Measurements from ENCODE around the gene VAPB. TPM values are rescaled to one million over a fixed set of nuclear protein-coding genes. Genes with fewer than 3 reads are reported as not detected.

The VAPB gene
- total and polyA plus RNA-seq, 2 of the 4 experiments (the other 2 are of a cell fraction) = 9.1 to 26.0 TPM

DNA sequence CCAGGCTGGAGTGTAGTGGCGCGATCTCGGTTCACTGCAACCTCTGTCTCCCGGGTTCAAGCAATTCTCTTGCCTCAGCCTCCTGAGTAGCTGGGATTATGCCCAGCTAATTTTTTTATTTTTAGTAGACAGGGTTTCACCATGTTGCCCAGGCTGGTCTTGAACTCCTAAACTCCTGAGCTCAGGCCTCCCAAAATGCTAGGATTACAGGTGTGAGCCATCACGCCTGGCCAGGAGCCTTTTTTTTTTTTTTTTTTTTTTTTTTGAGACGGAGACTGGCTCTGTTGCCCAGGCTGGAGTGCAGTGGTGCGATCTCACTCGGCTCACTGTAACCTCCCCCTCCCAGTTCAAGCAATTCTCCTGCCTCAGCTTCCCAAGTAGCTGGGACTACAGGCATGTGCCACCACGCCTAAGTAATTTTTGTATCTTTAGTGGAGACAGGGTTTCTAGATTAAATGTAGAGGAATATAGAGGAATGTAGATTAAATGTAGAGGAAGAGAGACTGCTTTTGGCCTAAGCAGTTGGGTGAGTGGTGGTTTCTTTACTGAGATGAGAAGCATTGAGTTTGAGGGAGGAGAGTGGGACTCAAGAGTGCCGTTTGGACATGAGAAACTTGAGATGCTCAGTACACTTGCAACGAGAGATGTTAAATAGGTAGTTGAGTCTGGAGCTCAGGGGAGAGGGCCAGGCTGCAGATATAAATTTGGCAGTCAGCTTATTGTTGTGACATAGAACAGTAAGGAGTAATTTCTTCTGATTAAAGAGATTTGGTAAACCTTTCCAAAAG, 16.7 kb downstream of the VAPB start:
- Histone ChIP-seq H4K5ac (ENCODE audit: low read depth, low read length) (no peak overlapping the region), H3K9ac (ENCODE audit: low read depth, low read length) (no peak overlapping the region), H3K27ac (ENCODE audit: insufficient read depth, low read length) (no peak overlapping the region), H3K9me1 (ENCODE audit: insufficient read depth, low read length) (peaks cover 23% of the 10 kb centered on the region), H3K23ac (ENCODE audit: low read depth, low read length) (no peak overlapping the region), H2BK15ac (ENCODE audit: low read depth, low read length) (no peak overlapping the region), H4K91ac (ENCODE audit: insufficient read depth, low read depth, low read length) (no peak overlapping the region), H3K9me3 (ENCODE audit: control insufficient read depth, insufficient read depth, low read length) (no peaks in the 10 kb centered on the region), H4K8ac (ENCODE audit: low read depth in 2 of 2, low read length in 2 of 2) (no peak overlapping the region), H3K14ac (replicated peaks; ENCODE audit: low read depth, low read length) (no peak overlapping the region), H3K56ac (ENCODE audit: extremely low read depth, insufficient read depth, low read length) (no peak overlapping the region), H3K36me3 (ENCODE audit: control insufficient read depth, insufficient read depth, low read length) (no peaks in the 10 kb centered on the region; the same call in 1 of the 2 replicates), H2AFZ (replicated peaks; ENCODE audit: low read length, poor library complexity) (no peak overlapping the region), H2AK9ac (replicated peaks; ENCODE audit: low read depth, low read length, poor library complexity) (no peak overlapping the region), H3K4me2 (ENCODE audit: low read depth, low read length) (no peak overlapping the region), H2BK20ac (ENCODE audit: low read depth, low read length) (no peak overlapping the region), H4K20me1 (ENCODE audit: insufficient read depth, low read length) (peaks cover 90% of the 10 kb centered on the region), H3K4me3 (ENCODE audit: insufficient read depth, low read depth, low read length) (no peak overlapping the region), H3K4me1 (ENCODE audit: control insufficient read depth, insufficient read depth, low read length) (peaks cover 7% of the 10 kb centered on the region), H3K27me3 (ENCODE audit: control insufficient read depth, insufficient read depth, low read length) (no peaks in the 10 kb centered on the region), H3K79me1 (ENCODE audit: low read depth in 1 of 2, low read length in 2 of 2) (peaks cover 24 to 74% of the 10 kb centered on the region in 2 experiments), H2BK120ac (ENCODE audit: low read depth, low read length) (no peak overlapping the region), H3K4ac (ENCODE audit: low read depth, low read length) (no peak overlapping the region), H3K18ac (ENCODE audit: low read depth, low read length) (no peak overlapping the region), H2BK5ac (ENCODE audit: low read depth, low read length, poor library complexity, severe bottlenecking) (no peak overlapping the region), H2AK5ac (ENCODE audit: low read depth, low read length) (no peak overlapping the region)
- DNase-seq (no peak), ATAC-seq (ENCODE audit: low read depth) (peak; percentile 25)
- intact Hi-C loops (cut with micrococcal nuclease) (loop anchor here (5.0 kb wide), 1 partner anchor 37 kb away; no protein-coding TSS in a partner anchor), in situ Hi-C loops (cut with MboI; ENCODE audit: low sequenced_read_pairs) (no loop called here), dilution Hi-C loops (cut with HindIII; ENCODE audit: low sequenced_read_pairs, unreplicated experiment) (no loop called here)
- WGBS, 2 experiments (ENCODE audit: extremely low coverage in 2 of 2, insufficient read length in 1 of 2) = 36% methylated on average over 2 of the region's 11 CpGs; no CpG with 5 or more reads in 1 of the 2 experiments
- no TSS peak for BruUV-seq (replicated peaks)
- TF ChIP-seq ELK1 (IDR thresholded peaks at IDR 0.05; ENCODE audit: borderline replicate concordance, low read depth, low read length) (no peak), NFE2L2 (IDR thresholded peaks at IDR 0.05; ENCODE audit: low read depth, low read length) (no peak), CHD1 (IDR thresholded peaks at IDR 0.05; ENCODE audit: low read depth, low read length) (no peak), SMC3 (IDR thresholded peaks at IDR 0.05; ENCODE audit: low read depth, low read length) (no peak)
- POLR2A ChIA-PET (ENCODE audit: unreplicated experiment) = no interaction called here
- CTCF ChIA-PET = interaction anchor here (1.1 to 1.3 kb wide), 2 partner anchors 17 kb away, joined by 3 read pairs; no protein-coding TSS in a partner anchor

Measured in IMR-90 (cell line).